GM12874 (cell line): Measurements from ENCODE around the gene PTAFR.

Experiments used
- CTCF ChIP-seq: IDR thresholded peaks from 2 replicates; pipeline ENCODE4 v1.5.1; 2011; ENCODE audit warnings: low read depth, mild to moderate bottlenecking, control low read depth, low read length, moderate library complexity; ENCODE audit not compliant: insufficient read depth

Gene PTAFR

DNA sequence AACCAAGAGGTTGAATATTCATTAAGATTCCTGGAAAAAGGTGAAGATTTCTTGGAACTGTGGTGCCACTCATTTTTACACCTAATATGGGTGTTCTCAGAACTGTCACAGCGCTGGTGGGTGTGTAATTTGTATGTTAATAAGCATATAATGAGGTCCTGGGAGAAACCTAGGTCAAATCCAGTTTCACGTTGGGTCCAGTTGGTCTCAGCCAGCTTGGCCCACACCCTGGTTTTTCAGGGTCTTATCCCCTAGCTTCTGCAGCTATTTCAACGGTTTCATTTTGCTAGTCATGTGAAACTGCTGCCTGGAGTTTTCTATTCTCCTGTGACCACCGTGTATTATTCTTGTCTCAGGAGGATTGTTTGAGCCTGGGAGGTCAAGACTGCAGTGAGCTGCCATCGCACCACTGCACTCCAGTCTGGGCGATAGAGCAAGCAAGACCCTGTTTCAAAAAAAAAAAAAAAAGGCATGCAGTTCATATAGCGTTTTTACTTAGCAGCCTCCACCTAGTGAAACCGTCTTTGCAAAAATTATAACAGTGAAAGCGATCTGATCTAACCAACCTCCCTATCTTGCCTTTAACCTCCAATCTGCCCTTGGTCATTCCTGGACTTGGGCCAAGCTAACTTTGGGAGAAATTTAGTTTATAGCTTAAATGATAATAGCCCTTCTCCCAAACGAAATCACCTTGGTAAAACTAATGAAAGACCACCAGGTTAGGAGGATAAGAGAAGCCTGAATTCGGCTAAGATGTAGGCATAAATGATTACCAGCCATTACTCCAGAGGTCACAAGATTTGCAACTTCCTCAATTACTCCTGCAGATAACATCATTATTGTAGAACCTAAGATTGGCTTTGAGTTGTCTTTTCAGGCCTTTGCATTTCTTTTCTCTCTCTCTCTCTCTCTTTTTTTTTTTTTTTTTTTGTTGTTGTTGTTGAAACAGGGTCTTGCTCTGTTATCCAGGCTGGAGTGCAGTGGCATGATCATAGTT, 44.0 kb downstream of the PTAFR start:
- TF ChIP-seq CTCF: no peak

GRCh38 chr1:28130901-28131300, 45.6 kb downstream of the PTAFR start:
- TF ChIP-seq CTCF: no peak

- no peak for TF ChIP-seq CTCF
These were observed 47.3 kb downstream of the PTAFR start for GRCh38 chr1:28129150-28129549.

DNA sequence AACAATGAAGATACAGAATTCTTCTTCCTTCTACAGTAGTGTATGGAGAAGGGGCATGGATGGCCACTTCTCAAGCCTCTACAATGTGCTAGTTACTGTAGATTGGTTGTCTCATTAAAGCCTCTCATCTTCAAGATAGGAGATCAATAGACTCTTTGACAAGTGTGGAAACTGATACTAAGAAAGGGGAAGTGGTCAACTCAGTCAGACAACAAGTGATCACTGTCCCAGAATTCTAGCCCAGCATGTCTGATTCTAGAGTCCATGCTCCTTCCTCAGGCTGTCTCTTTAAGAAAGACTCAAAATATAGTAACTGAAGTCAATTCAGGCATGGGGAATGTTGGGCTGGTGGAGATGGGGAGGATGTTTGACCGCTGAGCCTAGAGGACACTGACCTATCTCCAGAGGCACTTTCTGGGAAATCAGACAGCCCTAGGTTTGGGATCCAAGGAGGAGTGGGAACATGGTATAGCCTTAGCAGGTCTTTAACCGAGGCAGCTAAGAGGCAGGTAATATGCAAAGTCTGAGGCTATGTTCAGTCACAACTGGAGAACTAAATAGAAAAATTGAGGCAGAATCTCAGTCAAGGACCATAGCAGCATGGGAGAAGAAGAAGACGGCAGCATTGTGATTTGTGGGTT, 48.8 kb downstream of the PTAFR start:
- TF ChIP-seq CTCF: no peak

- no peak for TF ChIP-seq CTCF
These were observed 49.6 kb downstream of the PTAFR start for GRCh38 chr1:28126783-28127490.

DNA sequence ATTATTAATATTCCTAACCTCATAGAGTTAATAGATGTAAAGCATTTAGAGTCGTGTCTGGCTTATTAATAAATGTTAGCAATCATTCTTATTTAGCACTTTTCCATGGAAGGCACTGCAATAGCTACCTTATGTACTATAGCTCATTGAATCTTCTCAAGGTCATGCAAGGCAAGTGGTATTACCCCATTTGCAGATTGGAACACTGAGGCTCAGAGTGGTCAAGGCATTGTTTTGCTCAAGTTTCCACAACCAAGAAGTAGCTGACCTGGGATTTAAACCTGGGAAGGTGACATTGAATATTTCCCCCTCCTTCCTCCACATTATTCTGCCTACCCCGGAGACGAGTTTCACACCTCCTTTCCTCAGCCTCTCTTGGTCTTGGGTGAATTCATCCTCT, 50.3 kb downstream of the PTAFR start:
- TF ChIP-seq CTCF: no peak

DNA sequence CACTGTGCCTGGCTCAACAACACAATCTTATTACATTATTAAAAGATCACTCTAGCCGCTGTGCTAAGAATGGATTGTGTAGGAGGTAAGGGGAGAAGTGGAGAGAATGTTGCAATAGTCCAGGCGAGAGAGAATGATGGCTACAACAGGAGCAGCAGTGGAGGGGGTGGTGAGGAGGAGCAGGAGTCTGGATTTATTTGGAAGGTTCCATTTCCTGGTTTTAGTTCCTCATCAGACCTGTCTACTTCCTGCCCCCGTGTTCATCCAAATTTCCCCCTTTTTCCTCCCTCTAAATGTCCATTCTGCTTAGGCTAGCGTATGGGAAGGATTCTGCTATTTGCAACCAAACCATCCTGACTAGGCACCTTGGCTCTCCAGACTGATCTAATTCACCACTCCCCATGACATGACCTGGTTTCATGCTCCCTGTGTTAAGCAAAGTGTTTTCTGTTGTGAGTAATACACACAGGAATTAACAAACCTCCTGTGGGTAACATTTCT, 53.0 kb downstream of the PTAFR start:
- TF ChIP-seq CTCF: no peak
